ENCODE measurements around the gene AMOT.
"Not testable (repeated sequence)": the region's sequence is repeated elsewhere in the genome, so short reads cannot be mapped to it uniquely, and the experiment has no call there.

Gene AMOT, protein sequence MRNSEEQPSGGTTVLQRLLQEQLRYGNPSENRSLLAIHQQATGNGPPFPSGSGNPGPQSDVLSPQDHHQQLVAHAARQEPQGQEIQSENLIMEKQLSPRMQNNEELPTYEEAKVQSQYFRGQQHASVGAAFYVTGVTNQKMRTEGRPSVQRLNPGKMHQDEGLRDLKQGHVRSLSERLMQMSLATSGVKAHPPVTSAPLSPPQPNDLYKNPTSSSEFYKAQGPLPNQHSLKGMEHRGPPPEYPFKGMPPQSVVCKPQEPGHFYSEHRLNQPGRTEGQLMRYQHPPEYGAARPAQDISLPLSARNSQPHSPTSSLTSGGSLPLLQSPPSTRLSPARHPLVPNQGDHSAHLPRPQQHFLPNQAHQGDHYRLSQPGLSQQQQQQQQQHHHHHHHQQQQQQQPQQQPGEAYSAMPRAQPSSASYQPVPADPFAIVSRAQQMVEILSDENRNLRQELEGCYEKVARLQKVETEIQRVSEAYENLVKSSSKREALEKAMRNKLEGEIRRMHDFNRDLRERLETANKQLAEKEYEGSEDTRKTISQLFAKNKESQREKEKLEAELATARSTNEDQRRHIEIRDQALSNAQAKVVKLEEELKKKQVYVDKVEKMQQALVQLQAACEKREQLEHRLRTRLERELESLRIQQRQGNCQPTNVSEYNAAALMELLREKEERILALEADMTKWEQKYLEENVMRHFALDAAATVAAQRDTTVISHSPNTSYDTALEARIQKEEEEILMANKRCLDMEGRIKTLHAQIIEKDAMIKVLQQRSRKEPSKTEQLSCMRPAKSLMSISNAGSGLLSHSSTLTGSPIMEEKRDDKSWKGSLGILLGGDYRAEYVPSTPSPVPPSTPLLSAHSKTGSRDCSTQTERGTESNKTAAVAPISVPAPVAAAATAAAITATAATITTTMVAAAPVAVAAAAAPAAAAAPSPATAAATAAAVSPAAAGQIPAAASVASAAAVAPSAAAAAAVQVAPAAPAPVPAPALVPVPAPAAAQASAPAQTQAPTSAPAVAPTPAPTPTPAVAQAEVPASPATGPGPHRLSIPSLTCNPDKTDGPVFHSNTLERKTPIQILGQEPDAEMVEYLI

DNA sequence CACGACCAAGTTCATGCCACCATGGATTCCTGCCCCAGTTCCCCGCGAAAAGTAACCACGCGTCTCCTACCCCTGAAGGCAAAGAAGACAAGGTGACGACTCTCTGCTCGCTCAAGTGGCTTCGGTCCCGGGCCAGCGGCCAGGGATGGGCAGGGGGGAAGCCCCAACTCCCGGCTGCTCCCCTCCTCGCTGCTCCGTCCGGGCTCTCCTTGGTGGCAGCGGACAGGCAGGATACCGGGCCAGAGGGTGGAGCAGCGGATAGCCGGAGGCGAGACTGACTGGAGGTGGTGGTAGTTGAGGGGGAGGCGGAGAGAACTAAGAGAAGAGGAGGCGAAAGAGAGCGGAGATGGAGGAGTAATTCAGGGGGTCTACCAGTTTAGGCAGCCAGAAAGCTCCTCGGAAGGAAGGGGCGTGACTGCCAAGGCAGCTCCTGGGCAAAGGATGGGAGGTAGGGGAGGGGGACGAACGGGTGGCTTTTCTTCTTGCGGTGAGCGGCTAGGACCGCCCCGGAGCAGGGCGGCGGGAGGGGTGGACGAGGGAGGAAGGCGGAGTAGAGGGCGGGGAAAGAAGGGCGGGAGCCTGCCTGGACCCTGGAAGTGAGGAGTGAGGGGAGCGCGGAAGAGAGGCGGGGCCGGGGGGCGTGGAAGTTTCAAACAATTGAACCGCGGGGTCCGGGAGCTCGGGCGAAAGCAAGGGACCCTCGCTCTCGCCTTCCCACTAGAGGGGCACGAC, at the start of gene AMOT:
AMOT (minus strand) TSS at position 450 of the 732 bp plus-strand sequence. CDS start 17,705 bp downstream, outside the sequence.
- DNase-seq, result peak; percentile 28

DNA sequence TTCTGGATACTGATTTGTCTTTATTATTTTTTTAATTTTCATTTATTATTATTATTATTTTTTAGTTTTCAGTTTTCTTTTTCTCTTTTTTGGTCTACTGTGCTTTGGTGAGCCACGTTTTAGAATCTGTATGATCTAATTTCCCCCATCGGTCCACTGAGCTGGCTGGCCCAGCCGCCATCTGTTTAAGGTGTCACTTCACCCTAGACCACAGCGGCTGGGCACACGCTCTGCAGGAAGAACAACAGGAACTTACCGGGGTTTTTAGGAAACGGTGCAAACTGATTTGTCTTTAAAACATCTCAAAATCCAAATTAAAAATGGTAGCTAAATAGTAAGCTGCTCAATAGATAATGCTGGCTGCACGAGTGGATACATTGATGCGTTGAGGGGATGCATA, 48.8 kb upstream of the AMOT start:
- DNase-seq, result no peak

DNA sequence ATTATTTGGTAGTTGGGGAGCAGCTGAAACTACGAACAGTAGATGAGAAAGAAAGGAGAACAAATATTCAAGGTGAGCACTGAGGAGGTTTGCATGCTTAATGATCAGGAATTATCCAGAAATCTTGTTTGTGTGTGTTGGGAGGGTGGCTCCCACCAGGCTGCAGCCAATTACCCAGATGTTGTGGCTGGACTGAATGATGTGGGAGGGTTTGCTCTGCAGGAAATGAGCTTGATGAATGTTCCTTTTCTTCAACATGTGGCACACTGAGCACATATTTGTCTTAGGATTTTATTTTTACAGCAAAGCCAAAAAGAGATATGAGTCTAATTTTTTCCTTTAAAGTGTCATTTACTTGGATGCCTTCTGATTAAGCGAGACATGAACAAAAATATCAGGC, 48.3 kb upstream of the AMOT start:
- no peak for DNase-seq

DNA sequence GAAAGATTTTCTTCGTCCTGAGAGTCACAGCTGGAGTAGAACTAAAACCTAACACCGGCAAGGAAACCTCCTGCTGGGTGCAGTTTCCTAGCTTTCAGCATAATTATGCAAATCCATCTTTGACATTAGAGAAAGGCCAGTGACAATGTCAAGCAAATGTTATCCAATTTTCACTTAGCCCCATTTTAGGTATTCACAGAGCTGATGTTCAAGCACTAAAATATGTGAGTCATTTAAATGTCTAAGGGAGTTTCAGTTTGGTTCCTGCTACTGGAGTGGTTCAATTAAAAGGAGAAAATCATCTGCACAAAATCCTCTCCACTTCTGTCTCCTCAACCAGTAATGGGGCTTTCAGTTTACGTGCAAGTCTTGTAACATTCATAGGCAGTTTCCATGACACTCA, 37.1 kb upstream of the AMOT start:
- no peak for DNase-seq

DNA sequence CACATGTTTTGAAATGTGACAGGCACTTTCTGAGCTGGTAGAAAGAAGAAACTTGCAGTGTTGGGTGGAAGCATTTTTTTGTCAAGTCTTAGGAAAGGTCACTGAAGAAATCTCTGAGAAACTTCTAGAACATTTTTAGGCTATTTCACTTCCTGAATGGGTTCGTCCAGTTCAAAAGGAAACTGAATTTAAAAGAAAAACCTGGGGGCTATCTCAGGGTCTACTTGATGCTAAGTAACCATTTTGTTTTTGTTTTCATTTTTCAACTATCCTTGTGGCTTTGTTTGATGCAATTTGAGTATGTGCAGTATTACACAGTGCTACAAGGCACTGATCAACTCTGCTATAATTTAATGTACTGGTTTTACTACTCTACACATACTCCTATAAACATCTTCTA, 34.0 kb upstream of the AMOT start:
- DNase-seq, result no peak

DNA sequence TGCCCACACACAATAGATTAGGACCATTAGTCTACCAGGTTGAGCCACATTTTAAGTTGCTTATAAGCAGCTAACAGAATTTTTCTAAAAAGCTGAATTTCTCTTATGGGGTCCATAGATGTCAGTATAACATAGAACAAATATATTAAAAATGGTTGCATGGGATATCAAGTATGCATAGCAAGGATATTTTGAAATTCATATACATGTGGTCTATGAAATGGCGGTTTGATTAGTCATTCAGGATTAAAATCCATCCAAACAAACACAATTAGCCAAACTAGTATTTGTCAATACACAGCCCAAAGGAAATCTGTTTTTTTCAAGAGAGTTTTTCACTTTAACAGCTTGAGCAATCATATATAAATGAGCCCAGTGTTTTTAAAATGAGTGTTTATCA, 33.5 kb upstream of the AMOT start:
- DNase-seq, result no peak

DNA sequence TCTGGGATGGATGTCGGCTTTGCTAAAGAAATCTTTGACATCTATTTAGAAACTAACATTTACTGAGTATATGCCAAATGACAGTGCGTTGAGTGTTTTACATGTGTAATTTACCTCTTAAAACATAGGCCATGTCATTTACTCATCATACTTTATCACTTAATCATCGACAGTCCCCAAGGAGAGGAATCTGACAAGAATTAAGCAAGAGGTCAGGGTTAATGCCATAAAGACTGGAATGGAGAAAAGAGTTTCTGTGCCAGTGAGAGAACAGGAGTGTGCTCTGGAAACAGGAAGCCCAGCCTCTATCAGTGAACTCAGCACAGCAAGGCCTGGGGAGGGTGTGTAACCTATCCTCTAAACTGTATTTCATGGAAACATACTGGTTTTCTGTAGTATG, 28.0 kb upstream of the AMOT start:
- no peak for DNase-seq

DNA sequence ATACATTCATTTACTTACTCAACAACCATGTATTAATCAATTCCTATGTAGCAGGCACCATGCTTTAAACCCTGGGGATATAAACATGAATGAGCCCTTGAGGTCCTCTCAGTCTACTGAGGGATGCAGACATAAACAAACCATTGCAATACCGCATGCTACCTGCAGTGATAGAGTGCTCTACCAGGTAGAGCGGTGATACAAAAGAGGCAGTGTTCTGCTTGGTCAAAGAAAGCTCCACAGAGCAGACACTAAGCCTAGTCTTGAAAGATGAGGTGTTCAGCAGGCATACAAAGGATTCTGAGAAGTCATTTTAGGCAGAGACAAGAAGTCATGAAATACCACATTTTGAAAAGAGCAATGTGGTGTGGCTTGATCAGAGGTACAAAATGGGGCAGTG, 26.9 kb upstream of the AMOT start:
- DNase-seq, result no peak

DNA sequence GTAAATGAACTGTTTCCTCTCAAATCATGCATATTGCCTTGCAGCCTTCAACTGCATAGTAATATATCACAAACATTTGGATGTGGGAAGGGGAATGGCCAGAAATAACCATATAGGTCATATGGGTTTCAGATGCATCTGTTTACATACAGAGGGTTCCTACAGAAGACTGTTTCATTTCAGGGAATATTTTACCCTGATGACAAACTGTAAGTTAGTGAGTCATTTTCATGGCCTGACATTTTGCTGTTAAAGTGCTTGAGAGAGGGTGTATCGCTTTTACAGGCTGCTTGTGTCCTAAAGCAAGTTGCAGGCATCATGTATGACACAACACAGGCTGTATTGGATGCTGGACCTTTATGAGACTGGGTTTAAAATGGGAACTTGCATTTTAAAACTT, 25.5 kb upstream of the AMOT start:
- no peak for DNase-seq

DNA sequence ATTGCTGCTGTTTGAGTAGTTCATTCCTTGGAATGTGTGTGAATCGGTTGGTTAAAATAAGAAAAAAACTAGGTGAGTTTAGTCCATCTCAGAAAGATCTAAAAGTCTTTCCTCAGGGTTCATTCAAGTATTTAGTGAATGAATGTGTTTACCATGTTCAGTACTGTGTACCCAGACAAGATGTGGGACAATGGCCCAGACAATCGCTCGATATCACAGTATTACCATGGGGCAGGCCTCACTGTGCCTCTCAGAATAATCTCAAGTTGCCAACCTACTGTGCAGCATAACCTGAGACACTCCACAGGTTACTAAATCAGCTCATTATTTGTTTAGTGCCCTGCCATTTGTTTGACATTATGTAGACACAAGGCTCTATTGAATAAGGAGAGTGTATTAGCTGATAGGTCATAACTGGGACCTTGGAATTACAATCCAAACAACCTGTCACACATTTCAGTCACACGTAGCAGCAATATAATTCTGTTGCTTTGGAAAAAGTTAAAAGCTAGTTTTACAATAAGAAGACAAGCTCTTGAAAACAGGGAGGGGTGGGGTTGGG, 24.9 kb upstream of the AMOT start:
- DNase-seq, result no peak

DNA sequence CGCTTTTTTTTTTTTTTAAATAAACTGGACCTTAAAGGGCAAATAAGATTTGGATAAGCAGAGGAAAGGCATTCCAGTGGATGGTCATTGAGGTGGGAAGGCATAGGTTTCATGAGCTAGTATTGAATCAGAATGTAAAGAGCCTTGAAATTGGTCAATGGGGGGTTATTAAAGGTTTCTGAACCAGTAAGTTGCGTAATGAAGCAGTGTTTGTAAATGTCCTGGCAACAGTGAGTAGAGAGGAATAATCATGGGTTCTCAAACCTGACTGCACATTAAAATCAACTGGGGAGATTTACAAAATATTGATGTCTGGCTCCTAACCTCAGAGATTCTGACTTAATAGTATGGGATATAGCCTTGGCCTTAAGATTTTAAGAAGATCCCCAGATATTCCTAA, 23.2 kb upstream of the AMOT start:
- DNase-seq, result no peak

DNA sequence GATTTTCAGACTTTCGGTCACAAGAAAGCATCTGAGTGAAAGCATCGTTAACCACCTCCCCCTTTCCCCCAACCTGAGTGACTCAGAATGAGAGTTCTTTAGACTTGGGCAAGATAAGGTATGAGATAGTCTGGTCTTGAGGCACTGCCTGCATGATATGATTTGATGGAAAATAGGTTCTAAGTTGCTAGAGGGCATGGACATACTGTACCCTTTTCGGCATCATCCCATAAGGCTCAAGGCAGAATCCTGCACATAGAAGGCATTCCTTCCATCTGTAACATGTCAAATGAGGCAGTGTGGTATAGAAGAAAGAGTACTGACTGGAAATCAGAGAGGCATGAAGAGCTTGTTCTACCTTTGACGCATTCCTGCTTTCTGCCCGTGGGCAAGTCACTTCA, 16.8 kb upstream of the AMOT start:
- DNase-seq, result no peak

DNA sequence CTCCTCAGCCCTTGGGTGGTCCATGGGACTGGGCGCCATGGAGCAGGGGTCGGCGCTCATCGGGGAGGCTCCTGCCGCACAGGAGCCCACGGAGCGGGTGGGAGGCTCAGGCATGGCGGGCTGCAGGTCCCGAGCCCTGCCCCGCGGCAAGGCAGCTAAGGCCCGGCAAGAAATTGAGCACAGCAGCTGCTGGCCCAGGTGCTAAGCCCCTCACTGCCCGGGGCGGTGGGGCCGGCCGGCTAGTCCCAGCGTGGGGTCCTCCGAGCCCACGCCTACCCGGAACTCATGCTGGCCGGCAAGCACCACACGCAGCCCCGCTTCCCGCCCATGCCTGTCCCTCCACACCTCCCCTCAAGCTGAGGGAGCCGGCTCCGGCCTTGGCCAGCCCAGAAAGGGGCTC, 14.3 kb upstream of the AMOT start:
- not testable (repeated sequence) for DNase-seq

DNA sequence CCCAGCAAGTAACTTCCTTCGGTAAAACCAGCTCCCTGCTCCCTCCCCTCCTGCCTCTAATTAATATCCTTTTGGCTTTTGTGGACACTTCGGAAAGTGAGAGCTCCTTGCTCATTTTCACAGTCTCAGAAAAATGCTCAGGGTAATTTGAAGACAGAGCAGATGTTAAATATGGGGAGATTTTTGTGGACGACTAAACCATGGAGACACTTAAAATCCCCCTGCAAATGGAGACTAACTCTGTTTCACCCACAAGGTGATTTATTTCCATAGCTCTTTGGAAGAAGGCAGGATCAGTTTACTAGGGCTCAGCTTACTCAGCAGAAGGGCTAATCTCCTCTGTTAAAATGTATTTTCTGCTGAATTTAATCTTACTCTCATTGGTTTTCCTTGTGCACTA, 12.2 kb upstream of the AMOT start:
- DNase-seq, result no peak

DNA sequence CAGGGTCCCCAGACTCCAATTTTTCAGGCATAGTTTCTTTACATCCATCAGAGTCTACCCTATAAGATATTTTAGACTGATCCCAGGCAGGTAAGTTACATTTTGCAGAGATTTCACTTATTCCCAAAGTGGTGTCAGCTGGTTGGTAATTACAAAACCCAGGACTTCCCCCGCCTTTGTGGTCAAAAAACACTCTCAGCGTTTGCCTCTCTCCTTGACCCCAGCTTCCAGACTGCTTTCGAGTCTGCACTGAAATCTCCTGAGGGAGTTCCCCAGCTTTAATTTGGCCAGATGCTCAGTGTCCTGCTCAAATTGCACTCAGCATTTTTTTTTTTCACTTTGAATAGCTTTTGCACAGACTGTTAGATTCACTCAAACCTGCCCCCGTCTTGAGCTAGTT, 11.2 kb upstream of the AMOT start:
- no peak for DNase-seq

DNA sequence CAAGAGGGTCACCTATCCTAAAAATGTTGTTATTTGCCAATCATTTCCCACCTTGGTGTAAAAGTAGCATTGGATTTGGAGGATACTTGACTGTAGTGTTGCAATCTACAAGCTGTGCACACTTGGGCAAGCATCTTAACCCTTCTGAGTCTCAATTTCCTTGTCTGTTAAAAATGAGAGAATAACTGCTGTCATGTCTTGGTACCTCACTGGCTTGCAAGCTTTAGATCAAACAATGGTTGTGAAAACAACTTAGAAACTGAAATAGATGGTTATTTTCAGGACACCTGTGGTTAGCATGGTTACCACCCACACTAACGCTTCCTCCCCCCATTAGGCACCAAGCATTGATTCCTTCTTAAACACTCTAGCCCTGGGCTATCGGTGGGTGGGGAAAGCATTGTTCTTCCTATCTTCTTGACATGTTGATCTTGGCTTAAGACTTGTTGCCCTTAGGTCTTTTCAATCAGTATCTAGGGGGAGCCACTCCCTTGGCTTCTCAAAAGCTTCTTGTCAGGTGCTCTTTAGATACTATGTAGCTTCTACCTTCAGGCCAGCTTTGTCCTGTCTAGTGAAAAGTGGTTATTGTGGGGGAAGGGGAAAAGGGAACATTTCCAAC, 10.6 kb upstream of the AMOT start:
- DNase-seq, result no peak

DNA sequence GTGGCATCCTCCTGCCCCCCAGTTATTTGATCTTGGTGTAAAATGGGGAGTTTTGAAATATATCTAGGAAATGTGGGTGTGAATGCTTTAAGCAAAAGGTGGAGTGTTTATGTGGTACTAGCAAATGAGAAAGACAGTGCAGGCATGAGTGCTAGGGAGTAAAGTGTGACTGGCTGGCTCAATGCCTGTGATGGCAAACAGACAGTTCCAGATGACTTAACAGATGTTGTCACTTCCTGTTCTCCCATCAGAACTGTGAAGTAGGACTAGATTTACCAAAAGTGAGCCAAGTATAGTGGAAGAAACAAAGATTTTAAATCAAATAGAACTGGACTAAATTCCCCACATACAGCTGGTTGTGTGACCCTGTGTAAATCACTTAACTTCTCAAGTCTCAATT, 8.4 kb upstream of the AMOT start:
- DNase-seq, result no peak

DNA sequence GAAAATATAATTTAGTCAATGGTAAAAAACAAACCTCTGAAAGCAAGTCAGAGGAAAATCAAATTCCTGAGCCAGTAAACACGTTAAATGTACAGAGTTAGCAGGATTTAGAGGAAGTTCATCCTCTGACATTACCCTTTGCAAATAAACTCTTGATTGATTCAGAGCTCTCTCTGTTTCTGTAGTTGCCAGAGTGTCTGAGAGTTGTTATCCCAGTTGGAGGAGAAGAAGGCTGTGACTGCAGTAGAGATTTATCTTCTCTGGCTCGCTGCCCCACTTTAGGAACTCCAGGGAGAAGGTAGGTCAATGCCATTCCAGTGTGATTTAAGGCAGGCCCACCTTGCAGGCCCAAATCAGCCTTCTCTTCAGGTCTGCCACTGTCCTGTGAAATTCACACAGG, 6.2 kb upstream of the AMOT start:
- no peak for DNase-seq

DNA sequence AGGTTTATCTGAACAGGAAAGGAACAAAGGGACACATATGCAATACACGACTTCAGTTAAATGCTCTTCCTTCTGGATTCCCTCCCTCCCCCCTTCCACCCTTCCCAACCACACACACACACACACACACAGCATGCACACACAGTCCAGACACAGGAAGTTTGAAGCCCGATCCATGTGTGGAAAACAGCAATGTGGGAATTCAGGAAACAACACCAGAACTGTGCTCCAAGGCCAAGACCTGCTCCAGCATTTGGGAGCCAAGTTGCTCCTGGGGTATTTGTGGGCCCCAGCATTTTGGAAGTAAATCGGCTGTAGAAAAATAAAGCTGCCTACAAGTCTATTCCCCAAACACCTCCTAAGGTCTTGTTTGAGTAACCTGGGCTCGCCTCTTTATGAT, 5.6 kb upstream of the AMOT start:
- no peak for DNase-seq

DNA sequence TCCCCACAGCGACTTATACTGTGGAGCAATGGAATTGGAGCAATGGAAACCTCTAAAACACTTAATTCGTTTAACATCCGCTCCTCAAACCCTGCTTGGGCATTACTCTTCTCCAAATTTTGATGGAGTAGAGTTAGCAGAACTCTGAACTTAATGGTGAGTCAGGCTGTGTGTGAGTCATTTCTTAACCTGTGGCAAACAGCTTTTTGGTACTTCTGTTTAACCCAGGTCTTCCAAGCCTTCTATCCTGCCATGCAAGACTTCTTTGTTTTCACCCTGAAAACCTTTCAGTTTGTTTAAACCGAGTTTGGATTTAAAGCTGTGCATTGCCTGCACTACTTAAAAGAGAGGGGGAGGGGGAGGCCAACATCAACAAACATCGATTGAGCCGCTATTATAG, 3.6 kb upstream of the AMOT start:
- DNase-seq, result no peak

DNA sequence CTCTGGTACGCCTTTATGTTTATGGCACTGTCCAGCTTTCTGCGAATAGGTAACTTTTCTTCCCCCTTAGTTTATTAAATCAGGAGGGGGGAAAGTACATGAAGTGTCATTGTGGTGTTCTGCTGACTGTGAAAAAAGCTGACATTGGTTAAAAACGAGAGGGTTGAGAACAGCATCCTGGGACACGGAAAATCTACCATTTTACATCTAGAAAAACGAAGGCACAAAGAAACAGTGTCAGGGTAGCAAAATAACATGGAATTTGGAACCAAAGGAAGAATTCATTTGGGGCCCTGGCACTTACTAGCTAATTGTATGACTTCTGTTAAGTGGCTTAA, 1.2 kb upstream of the AMOT start:
- DNase-seq, result no peak

DNA sequence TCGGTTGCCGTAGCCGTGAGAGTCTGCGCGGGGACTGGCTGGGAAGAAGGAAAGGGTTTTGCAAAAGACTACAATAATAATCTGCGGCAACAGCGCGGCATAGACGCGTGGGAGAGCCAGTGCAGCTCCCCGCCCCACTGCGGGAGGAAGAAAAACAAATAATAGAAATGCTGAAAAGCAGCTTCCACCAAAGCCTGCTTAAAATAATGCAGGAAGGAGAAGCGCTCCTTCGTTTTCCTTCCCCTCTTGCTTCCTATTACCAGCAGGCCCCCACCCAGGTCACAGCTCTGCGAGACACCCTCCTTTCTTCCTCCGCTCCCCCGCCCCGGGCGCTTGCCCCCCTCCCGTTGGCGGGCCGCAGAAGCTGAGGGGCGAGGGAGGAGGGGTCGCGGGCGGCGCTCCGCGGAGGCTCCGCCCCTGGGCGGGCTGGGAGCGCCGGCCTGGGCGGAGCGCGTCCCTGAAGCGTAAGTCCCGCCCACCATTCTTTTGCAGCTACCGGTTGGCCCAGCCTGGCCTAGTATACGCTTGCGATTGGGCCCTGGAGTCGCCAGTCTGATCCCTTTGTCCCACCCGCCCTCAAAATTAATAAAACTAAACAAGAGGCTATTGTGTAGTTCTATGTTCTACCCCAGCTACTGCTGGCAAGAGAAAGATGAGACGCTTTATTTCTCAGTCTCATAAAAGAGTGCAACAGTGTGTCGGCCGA, 636 bp upstream of the AMOT start:
- DNase-seq, result peak; percentile 60

Measured in activated CD4-positive, alpha-beta T cell treated with anti-CD3 and anti-CD28 coated beads for 1 hour (primary cell).